Mammary epithelial cell (primary cell): Measurements from ENCODE around the gene ZNF654.

Experiments
- CTCF ChIP-seq, 2 donors: IDR thresholded peaks in 1 of 2; conservative IDR thresholded peaks in 1 of 2; 2 replicates each; pipeline ENCODE4 v1.5.1; 2011 to 2012; ENCODE audit warnings: inconsistent platforms in 2 of 2, low read length in 2 of 2, mild to moderate bottlenecking in 2 of 2, control low read depth in 1 of 2, low read depth in 1 of 2; ENCODE audit not compliant: insufficient read depth in 1 of 2; ENCODE audit errors: extremely low read depth in 1 of 2
- EZH2 ChIP-seq: IDR thresholded peaks from 2 replicates; pipeline ENCODE4 v1.6.1; 2012; ENCODE audit warnings: low read length, inconsistent platforms, borderline replicate concordance

DNA sequence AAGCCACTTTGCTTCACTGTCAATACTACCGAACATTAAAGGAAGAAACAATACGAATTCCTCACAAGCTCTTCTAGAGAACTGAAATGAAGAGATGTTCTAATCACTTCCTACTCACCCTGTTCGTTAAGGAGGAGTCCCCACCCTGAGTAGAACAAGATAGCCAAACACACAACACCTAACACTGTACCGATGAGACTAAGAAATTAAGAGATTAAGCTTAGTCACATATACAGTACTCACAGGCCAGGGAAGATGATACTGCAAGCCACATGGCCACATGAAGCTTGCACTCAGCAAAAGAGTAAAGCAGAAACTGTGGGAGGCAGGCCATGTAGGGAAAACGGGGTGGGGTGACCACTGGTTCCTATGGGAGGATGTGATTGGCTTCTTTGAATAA, 48.2 kb upstream of the ZNF654 start:
- TF ChIP-seq EZH2: no peak
- TF ChIP-seq CTCF (conservative IDR thresholded peaks at IDR 0.05 in 1 of 2, IDR thresholded peaks at IDR 0.05 in 1 of 2; ENCODE audit: extremely low read depth in 1 of 2, insufficient read depth in 1 of 2, low read depth in 1 of 2, low read length in 2 of 2): no peak
